ENCODE data around the gene CTCF.

Gene CTCF

GRCh38 chr16:67652578-67653127, 90.3 kb downstream of the CTCF start:
- DNase-seq (ENCODE audit: low read depth) = no peak

GRCh38 chr16:67653128-67653788, 90.9 kb downstream of the CTCF start:
- DNase-seq (ENCODE audit: low read depth) = no peak

- no peak for DNase-seq (ENCODE audit: low read depth)
These were observed 91.6 kb downstream of the CTCF start for GRCh38 chr16:67653789-67654402.

- DNase-seq (ENCODE audit: low read depth) = no peak
These were observed 92.1 kb downstream of the CTCF start for GRCh38 chr16:67654403-67654911.

- DNase-seq (ENCODE audit: low read depth) = no peak
These were observed 93.0 kb downstream of the CTCF start for GRCh38 chr16:67655363-67655762.

- no peak for DNase-seq (ENCODE audit: low read depth)
These were observed 94.2 kb downstream of the CTCF start for GRCh38 chr16:67656344-67657016.

- no peak for DNase-seq (ENCODE audit: low read depth)
These were observed 94.8 kb downstream of the CTCF start for GRCh38 chr16:67657017-67657608.

- no peak for DNase-seq (ENCODE audit: low read depth)
These were observed 95.6 kb downstream of the CTCF start for GRCh38 chr16:67657751-67658518.

GRCh38 chr16:67658849-67659674, 96.7 kb downstream of the CTCF start:
- no peak for DNase-seq (ENCODE audit: low read depth)

GRCh38 chr16:67659675-67660563, 97.6 kb downstream of the CTCF start, which contains the start of gene ACD:
ACD (minus strand) TSS chr16:67660260; CDS start chr16:67660220, 40 bp downstream.
- DNase-seq (ENCODE audit: low read depth) = peak; percentile 93

- peak; percentile 92 for DNase-seq (ENCODE audit: low read depth)
These were observed 98.3 kb downstream of the CTCF start, which contains the start of gene PARD6A for GRCh38 chr16:67660564-67661028. PARD6A (plus strand) TSS chr16:67660960; CDS start chr16:67661039, 79 bp downstream.

GRCh38 chr16:67661101-67661761, 98.9 kb downstream of the CTCF start:
- DNase-seq (ENCODE audit: low read depth) = no peak

GRCh38 chr16:67661886-67662652, 99.7 kb downstream of the CTCF start:
- DNase-seq (ENCODE audit: low read depth) = no peak

- DNase-seq (ENCODE audit: low read depth) = no peak
These were observed 100.3 kb downstream of the CTCF start for GRCh38 chr16:67662653-67663010.

- no peak for DNase-seq (ENCODE audit: low read depth)
These were observed 101.0 kb downstream of the CTCF start for GRCh38 chr16:67663151-67663876.

GRCh38 chr16:67663877-67664222, 101.5 kb downstream of the CTCF start:
- no peak for DNase-seq (ENCODE audit: low read depth)

GRCh38 chr16:67664258-67664657, 101.9 kb downstream of the CTCF start:
- no peak for DNase-seq (ENCODE audit: low read depth)

GRCh38 chr16:67664871-67665270, 102.5 kb downstream of the CTCF start:
- no peak for DNase-seq (ENCODE audit: low read depth)

Measured in activated T-helper 9 cell treated with anti-CD3 and anti-CD28 coated beads, Interleukin-2, amount 50 U/mL, for 16 hours (primary cell).